Measurements from ENCODE around the gene HASPIN.

- TF ChIP-seq ZBTB21 (CRISPR knock-in tag; IDR thresholded peaks at IDR 0.05; ENCODE audit: borderline replicate concordance) (no peak), CTCF (IDR thresholded peaks at IDR 0.05) (no peak), CREM (CRISPR knock-in tag; IDR thresholded peaks at IDR 0.05) (no peak), NFE2L1 (CRISPR knock-in tag; IDR thresholded peaks at IDR 0.05) (no peak), SP1 (CRISPR knock-in tag; conservative IDR thresholded peaks at IDR 0.05) (no peak), FOXP1 (CRISPR knock-in tag; IDR thresholded peaks at IDR 0.05; ENCODE audit: borderline replicate concordance) (no peak), MXD4 (CRISPR knock-in tag; IDR thresholded peaks at IDR 0.05; ENCODE audit: borderline replicate concordance) (no peak), E2F5 (CRISPR knock-in tag; IDR thresholded peaks at IDR 0.05) (no peak), NR1H2 (CRISPR knock-in tag; IDR thresholded peaks at IDR 0.05) (no peak), ETV6 (CRISPR knock-in tag; IDR thresholded peaks at IDR 0.05) (no peak), GABPB1 (CRISPR knock-in tag; IDR thresholded peaks at IDR 0.05) (no peak), TEAD4 (CRISPR knock-in tag; IDR thresholded peaks at IDR 0.05) (no peak)
These were observed 15.0 kb downstream of the HASPIN start for GRCh38 chr17:3738562-3739295.

Data from WTC11 (cell line).